Activated T-cell treated with anti-CD3 and anti-CD28 coated beads for 4 hours (primary cell): Measurements from ENCODE around the gene TENM3.

Source experiments
- DNase-seq: peaks from one replicate; pipeline ENCODE4 v3.0.0-alpha.2; 2020

TENM3 gene

DNA sequence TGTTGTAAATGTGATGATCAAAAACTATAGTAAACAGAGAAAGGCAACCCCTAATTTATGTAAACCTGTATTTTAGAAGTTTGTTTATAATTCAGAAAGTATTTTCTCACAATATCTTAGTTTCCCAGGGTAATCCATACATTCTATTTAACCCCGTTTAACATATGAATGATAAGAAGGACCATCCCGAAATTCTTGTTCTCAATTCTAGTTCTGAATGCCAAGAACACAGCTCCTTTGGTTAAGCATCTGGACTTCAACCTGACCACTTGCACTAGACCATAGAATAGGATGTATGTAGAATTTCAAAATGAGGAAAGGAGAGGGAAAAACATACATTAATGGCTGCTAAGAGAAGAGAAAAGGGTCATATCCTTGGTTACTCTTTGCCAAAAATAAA lies 227.0 kb downstream of the TENM3 start:
- DNase-seq: no peak

DNA sequence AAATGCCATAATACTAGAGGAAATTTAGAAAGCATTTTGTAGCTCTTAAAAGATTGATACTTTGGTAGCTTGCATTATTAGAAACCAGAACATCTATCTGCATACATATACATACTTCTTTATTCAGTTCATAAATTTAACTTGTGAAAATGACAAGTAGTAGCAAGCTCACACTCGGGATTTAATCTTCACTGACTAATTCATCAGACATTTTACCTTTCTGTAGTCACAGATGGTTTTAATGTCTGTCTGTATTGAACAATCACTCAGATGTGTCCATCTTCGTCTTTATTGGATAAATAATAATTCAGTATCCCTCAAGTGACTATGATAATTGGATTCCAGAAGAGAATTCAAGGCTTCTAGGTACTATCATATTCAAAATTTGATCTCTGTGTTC lies 232.3 kb downstream of the TENM3 start:
- DNase-seq: no peak

- DNase-seq: no peak
Observed at GRCh38 chr4:182478475-182478874, 235.3 kb downstream of the TENM3 start.

- no peak for DNase-seq
Observed at GRCh38 chr4:182483685-182484084, 240.5 kb downstream of the TENM3 start.

GRCh38 chr4:182486881-182487280 lies 243.7 kb downstream of the TENM3 start:
- DNase-seq: no peak

- DNase-seq: no peak
Observed at GRCh38 chr4:182488896-182489295, 245.7 kb downstream of the TENM3 start.

GRCh38 chr4:182489607-182490006 lies 246.4 kb downstream of the TENM3 start:
- DNase-seq: no peak

GRCh38 chr4:182491719-182492118 lies 248.5 kb downstream of the TENM3 start:
- no peak for DNase-seq

DNA sequence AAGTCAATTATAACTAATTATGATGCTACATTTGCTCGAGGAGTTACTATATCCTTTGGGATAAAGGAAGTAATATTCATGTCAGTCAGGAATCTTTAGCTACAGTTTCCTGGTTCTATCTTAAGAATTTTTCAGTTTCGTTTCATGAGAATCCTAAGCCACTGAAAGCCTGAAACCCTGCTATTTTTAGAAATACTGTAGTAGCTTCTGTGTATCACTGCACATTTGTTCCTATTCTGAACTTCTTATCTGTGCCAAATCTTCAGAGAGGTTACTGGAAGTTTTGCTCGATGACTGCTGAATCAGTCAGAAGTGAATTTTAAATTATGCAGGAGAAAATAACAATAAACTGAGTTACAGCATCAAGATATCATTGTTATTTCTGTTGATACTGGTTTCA lies 249.2 kb downstream of the TENM3 start:
- no peak for DNase-seq

DNA sequence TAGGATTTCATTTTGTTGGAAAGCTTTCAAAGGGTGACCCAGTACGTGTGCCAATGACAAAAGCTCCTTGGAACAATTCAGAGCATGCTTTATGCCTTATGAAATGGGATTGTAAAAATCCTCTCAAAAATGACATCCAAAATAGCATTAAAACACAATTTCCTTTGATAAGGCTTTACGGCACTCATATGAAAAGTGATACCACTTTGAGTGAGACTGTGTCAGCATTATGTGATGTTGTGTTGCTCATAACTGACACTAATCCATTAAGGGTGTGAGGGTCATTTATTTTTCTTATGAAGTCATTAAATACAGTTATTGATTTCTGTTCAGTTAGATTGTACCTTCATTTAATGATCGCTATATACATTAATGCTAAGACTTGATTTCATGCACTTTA lies 250.2 kb downstream of the TENM3 start:
- DNase-seq: no peak

GRCh38 chr4:182494103-182494502 lies 250.9 kb downstream of the TENM3 start:
- DNase-seq: no peak

DNA sequence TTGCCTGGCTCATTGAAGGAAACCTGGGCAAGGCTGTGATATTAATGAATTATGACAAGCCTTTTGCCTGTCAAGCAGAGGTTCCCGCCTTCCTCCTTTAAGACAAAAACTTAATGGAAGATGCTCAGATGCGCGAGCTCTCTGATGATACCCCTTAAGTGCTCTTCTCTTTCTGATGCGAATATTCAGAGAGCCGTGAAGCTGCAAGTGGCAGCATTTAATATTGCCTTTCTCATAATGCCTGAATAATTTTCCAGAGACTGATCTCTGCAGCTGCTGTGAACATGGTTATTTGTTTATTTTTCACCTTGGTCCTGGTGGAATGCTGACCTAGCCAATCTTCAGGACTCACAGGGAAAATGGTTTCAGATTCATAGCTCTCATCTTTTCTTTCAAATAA lies 251.8 kb downstream of the TENM3 start:
- DNase-seq: no peak

GRCh38 chr4:182495645-182496385 lies 252.6 kb downstream of the TENM3 start:
- no peak for DNase-seq

DNA sequence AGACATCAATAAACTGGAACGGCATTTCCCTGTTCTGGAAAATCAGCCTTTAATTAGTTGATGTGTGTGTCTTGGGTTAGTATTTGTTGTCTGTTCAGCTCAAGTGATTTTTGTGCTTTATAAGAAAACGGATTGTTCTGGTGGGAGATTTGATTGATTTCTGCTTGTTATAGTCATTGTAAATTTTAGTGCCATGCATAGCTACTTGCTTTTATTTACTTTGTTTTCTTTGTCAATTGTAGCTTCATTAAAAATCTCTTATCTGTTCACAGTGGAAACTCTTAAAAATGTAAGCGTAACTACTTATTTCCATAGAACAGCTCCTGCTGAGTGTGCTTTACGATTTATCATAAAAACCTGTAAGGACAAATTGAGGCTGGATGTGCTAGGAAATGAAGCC lies 253.2 kb downstream of the TENM3 start:
- DNase-seq: no peak

GRCh38 chr4:182502064-182502463 lies 258.9 kb downstream of the TENM3 start:
- DNase-seq: no peak

- DNase-seq: no peak
Observed at GRCh38 chr4:182504463-182504862, 261.3 kb downstream of the TENM3 start.

DNA sequence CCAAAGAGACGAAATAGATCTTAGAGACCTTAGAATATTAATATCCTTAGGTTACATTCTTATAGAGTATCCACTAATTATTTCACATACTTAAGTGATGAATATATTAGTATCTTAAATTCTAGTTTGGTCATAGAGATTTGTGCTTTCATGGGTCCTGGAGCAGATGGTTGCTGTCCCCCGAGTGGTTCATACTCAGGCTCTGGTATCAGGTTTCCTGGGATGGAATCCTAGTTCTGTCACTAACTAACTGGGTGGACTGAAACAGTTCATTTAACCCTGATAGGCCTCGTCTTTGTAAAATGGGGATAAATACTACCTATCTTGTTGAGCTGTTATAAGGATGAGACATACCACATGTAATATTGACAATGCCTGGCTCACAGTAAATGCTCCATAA lies 264.6 kb downstream of the TENM3 start:
- DNase-seq: no peak

DNA sequence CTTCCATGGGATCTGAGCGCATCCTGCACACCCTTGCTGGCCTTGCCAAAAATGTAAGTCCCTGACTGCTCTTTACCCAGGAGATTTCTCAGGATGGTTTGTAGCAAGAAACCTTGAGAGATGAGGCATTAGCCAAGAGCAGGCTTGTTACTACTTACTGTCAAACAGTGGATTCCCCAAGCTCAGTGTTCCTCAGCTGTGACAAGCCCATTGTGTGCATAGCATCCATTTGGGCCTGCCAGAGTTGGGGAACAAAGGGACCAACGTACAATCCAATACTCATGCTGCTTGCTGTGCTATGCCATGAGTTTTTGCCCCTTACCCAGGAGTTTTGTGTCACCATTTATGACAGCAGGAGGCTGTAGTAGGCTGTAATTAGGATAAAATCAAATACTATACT lies 267.6 kb downstream of the TENM3 start:
- no peak for DNase-seq

GRCh38 chr4:182513587-182514291 lies 270.5 kb downstream of the TENM3 start:
- DNase-seq: no peak

DNA sequence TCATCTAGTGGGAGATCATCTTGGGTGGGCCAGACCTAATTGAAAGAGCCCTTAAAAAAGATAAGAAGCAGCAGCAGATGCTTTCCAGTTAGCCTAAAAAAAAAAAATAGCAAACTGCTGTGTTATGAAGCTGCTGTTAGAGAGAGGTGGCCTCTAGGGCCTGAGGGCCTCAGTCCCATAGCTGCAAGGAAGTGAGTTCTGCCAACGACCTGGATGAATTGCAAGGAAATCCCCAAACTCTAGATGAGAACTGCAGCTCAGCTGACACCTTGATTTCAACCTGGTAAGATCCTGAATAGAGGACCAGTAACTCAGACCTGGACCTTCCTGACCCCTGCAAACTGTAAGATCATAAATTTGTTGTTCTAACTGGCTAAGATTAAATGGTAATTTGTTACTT lies 275.2 kb downstream of the TENM3 start:
- no peak for DNase-seq

GRCh38 chr4:182519528-182519927 lies 276.3 kb downstream of the TENM3 start:
- no peak for DNase-seq

DNA sequence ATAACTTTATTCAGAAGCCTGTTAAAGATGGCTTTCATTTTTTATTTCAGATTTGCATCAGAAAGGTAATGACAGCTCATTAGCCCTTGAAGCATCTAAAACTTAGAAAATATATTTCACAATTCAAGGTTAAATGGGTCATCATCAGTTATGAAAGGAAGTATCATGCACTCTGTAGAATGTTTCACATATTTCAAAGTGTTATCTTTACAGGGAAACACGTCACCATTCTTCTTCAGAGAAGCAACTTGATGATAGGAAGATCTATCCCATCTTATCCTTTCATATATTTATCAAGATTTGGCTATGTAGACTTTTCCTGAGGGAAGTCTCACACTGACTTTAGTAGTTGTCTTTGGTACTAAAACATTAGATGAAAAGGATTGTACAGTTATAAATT lies 277.8 kb downstream of the TENM3 start:
- no peak for DNase-seq

DNA sequence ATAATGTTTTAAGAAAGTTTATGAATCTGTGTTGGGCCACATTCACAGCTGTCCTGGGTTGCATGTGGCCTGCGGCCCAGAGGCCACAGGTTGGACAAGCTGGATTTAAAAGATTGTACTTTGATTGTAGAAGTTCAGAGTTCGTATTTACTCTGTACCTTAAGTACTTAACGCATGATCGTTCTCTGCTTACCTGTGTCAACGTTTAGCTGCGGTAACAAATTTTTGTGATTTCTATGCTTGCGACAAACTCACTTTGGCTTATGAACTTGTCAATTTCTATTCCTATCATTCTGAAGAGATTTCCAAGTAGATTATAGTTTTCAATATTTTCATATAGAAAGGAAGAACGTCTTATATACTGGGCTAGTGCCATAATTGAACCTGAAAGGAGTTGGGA lies 285.6 kb downstream of the TENM3 start:
- DNase-seq: no peak

DNA sequence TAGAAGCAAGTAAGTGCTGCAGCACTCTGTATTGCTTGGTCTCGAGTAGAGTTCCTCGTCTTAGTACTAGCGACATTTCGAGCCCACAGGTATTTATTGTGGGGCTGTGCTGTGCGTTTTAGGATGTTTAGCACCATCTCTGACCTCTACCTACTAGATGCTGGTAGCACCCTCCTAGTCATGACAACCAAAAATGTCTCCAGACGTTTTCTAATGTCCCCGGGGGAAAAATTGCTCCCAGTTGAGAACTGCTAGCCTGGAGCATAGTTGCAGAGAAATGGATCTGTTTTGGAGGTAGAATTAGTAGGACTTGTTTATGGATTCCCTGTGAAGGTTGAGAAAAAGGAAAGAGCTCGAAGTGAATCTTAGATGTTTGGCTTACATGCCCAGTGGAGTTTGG lies 287.2 kb downstream of the TENM3 start:
- DNase-seq: no peak
